Sciatic nerve (tissue), 2 donors: Measurements from ENCODE around the gene LY6G6D. TPM values are rescaled to one million over a fixed set of nuclear protein-coding genes. Genes with fewer than 3 reads are reported as not detected.
"Not testable (repeated sequence)": the region's sequence is repeated elsewhere in the genome, so short reads cannot be mapped to it uniquely, and the experiment has no call there.

Experiments
- ATAC-seq: fragments of 200-7000 bp; cut with Tn5 transposase; one replicate; pipeline ENCODE4 v1.9.1; 2020; ENCODE audit warnings: mild to moderate bottlenecking, moderate library complexity
- DNase-seq: peaks from one replicate; pipeline ENCODE4 v3.0.0-alpha.2; 2020; ENCODE audit warnings: low spot score
- intact Hi-C: fragments of 100-400 bp; cut with DNase I; formaldehyde crosslinking; loops from one replicate; pipeline ENCODE4 v1.14.2; 2022
- total RNA-seq: library from RNA; stranded (reverse); fragmentation: NEBNext Ultra II Directional; extraction: Animal tissue kit (Norgen Biotek cat#: 25700); gene quantifications from one replicate; pipeline ENCODE4 v1.2.1, GENCODE V29; 2021
- donor health status: DM: no; HTN: no; CAD: no.
- donor health status: DM: no; HTN: no; CAD: no.

Gene LY6G6D
- total RNA-seq, 1 donor from 2014 or later = not detected

DNA sequence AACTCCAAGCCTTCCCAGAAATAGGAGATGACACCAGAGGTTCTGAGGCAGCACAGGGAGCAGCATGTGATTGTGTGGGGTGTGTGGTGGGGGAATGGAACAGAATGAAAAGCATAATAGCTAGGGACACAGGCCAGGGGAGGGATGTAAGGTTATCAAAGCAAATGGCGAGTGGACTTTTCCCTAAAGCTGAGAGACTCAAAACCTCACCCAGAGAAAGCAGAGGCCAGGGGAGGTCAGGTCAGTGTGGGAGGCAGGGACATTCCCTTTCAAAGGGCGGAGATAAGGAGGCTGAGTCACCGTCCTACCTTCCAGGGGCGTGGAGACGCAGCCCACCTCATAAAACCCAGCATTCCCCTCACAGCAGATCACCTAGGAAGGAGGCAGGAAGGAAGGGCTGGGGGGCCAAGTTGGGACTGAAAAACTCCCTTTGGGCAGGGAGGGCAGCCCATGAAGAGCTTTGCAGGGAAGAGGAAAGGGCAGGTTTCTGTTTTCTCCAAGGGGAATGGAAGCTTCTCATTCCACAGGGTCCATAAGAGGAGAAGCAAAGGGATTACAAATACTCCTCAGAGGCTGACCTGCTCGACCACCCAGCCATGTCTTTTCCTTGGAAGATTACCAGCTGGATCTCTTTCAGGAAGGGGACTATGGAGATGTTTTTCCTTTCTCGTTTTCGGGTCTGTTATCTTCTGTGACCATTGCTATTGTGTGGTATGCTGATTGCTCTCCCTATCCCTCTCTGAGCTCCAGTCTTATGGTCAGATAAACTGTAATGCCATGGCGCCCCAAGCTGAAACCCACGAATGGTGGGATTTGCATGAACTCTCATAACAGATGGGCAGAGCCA lies 24.7 kb upstream of the LY6G6D start:
- no peak for DNase-seq
- intact Hi-C loops = no loop called here
- no peak for ATAC-seq

DNA sequence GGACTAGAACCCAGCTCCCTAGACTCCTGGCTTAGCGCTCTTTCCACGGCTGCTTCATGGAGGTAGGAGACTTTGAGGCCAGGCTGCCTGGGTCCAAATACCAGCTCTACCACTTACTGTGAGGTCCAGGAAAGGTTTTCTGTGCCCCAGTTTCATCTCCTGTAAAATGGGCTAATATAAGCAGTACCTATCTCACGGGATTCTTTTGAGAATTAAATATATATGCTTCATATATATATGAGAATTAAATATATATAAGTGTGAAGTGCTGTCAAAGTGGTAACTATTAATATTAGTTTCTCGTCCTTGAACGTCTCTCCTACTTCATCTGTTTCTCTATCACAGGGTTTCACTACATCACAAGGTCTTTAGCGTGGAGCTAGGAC lies 24.1 kb upstream of the LY6G6D start:
- no peak for ATAC-seq
- intact Hi-C loops = no loop called here
- no peak for DNase-seq

DNA sequence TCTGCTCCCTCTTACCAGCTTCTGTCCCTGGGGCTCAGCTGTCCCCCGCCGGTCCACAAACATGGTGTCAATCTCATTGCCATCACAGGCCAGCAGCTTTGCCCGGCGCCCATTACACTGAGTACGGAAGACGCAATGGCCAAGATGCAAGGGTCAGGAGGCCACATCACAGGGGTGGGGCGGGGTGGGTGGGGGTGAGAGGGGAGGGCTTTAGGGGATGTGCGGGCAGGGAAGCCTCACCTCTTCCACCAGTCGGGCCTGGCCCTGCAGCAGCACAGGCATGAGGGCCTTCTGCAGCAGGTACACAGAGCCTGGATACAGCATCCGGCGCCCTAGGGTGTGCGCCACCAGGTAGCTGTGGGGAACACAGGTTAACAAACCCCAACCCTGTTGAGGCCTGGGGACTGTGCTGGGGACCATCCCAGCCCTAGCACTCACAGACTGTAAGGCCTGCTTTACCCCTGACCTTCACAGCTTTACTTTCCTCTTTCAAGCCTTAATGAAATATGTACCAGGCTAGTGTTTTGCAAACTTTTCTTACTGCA lies 23.5 kb upstream of the LY6G6D start:
- ATAC-seq (no peak), DNase-seq (no peak)
- intact Hi-C loops = no loop called here

DNA sequence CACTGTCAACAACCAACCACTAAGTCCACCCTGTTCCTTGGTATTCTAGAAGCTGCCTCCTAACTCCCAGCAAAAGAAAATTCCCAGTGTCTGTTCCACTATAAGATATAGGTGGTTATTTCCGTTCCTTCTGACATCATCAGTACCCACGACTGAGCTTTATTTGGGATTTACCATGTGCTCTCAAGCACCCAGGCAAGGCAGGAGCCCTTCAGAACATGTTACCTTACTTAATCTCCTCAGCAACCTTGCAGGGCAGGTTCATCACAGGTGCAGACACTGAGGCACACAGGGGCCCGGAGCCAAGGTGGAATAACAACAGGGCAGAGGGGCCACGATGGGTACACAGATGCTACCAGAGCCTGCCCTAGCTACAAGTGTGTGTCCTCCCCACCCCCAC lies 22.8 kb upstream of the LY6G6D start:
- intact Hi-C loops = no loop called here
- DNase-seq = no peak
- no peak for ATAC-seq

DNA sequence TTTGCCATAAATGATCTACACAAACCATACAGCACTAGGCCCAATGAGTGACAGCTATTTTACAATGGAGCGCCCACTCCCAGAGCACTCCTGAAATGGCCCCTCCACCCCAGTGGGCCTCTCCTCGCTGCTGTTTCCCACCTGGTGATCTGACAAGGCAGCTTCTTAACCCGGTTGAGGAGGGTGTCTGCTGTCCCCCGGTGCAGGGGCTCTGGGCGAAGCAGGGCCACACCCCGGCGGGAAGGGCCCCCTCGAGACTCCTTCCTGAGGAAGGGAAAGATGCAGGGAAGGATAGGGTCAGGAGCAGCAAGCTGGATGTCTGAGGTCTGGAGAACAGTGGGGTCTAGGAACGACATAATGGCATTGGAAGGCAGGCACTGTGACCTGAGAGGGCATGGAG lies 22.3 kb upstream of the LY6G6D start:
- no peak for DNase-seq
- intact Hi-C loops = no loop called here
- ATAC-seq = no peak

DNA sequence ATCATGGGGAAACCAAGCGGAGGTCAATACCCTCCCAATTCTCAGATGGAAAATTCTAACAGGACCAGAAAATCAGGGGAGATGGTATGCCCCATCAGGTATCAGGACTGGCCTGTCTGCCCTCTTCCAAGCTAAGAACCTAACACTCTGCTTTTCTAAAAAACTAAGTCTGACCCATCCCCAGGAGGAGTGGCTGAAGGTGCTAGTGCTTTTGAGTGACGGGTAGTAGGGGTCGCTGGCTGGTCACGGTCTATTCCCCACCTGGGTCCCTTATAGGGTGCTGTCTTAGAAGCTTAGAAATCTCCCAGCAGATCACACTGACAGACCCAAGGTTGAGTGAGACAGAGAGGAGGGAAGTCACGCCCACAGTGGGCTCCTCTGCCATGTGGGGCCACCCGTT lies 21.6 kb upstream of the LY6G6D start:
- DNase-seq (no peak), ATAC-seq (no peak)
- intact Hi-C loops = no loop called here

DNA sequence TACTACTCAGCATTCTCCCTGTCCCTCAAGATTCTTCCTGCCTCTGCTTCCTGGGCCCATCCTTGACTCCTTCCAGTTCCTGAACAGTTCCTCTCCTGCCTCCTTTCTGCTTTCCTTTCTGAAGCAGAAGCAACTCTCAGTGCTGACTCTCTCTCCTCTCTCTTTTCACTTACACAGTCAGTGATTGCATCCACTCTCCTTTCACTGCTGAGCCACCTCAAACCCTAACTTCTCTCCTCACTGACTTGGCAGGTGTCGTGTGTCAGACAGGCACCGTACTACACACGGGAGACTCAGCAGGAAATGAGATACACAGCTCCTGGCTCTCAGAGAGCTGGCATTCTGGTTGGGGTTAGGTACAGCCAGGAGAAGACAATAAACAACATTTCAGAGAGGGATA lies 17.6 kb upstream of the LY6G6D start:
- intact Hi-C loops = no loop called here
- DNase-seq (no peak), ATAC-seq (no peak)

DNA sequence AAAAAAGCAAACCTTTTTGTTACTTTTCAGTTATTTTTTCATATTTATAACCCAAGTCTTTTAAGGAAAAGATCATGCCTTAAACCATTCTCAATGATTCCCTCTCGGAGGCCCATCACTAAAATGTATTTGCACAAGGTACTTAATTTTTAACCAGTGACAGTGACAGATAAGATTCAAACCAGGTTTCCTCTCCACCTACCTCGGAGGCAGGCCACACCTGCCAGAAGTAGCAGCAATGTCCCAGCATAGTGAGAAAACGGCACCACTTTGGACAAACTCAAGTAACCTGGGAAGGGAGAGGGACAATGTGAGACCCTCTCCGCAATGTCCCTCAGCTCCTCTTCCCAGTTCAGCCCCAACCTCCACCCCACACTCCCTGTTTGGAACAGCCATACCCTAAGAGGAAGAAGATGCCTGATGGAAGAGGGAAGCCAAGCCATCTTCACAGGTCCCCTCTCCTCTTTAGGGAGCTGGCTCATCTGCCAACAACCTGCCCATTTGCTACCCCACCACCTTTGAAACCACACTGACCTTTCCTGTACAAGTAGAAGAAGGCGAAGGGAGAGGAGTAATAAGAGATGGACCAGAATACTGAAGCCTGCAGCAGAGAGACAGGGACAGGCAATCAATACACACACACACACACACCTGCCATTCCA lies 14.3 kb upstream of the LY6G6D start:
- ATAC-seq = no peak
- intact Hi-C loops = no loop called here
- no peak for DNase-seq

DNA sequence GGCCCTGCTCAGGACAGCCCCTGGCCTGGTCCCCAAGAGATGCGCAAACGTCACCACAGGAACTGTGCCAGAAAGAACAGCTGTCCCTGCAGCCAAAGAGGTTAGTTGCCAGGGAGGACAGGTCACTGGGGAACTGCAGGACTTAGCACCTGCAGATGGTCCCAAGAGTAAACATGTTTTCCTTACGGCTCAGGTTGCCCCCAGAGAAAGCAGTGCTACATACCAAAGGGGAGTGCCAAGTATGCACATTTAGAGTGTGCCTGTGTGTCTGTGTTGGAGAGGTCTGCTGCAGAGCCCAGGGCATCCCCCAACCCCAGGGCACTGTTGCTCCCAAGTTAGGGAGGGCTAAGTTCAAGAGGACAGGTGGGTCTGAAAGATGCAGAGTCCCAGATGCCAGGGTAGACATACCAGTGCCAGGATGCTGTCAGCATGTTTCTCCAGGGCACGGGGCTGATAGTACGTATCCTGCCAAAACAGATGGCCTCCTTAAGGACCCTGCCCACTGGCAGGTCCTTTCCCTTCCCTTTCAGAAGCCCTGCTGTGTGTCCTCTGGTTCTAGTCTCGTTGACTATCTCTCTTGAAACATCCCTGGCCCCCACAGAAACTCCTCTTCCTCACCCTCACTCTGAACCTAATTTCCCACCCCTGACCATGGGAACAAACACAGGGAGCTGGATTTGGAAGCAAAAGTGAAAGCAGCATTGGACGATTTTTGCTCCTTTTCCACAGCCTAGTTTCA lies 13.3 kb upstream of the LY6G6D start:
- DNase-seq (no peak), ATAC-seq (peak; percentile 1)
- intact Hi-C loops = no loop called here

DNA sequence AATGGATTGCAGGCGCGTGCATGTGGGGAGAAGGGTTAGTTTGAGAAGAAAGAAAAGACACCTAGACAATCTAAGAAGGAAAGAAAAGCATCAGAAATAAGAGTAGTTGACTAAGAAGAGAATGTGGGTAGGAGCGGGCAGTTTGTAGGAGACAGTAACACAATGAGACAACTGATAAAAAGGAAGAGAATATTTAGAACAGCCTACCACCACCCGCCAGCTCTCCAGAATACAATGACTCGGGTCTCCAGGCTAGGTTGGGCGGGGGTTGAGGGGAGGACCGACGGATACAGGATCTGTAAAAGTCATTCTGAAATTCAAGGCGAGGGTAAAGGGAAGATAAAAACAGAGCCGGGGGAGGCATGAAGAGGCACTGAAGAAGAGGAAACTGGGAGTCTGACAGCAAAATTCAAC lies 12.7 kb upstream of the LY6G6D start:
- intact Hi-C loops = no loop called here
- no peak for DNase-seq
- ATAC-seq = peak; percentile 11

DNA sequence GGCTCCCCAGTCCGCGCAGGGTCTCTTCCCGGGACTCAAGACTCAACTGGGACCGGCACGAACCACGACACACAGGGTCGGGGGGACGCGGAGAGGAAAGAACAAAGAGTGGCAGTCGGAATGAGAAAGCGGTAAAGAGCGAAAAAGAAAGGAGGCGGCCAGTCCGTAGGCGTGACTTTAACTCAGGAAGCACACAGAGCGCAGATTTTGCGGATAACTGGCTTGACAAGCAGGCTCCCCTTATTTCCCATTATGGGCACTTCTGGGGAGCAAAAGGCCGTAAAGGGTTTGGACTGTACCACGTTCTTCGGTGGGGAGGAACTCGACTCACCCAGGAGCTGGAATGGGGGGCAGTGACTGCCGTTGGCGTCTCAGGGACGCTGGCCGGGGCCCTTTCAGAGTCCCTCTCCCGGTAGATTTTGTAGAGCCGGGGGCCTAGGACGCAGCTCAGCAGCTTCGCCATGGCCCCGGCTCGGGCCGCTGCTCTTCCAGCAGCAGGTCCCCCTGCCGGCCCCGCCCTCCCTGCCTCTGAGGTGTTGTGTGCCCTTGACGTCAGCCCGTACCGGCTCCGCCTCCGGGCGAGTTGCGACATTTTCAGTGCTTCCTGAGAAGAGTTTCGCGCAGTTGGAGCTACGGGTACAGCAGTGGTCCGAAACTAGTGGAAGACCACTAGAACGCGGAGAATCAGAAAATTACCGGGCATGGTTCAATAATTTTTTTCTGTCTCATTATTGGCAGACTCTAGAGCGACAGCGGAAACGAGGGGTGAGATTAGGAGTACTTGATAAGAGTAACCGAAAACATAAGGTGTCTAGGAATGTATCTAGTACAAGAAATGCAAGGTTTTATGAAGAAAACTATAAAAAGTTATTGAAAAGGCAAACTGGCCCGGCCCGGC lies 12.1 kb upstream of the LY6G6D start, which contains the start of gene ABHD16A:
ABHD16A (minus strand) TSS at position 506 of the 898 bp plus-strand sequence; CDS start at position 463, 43 bp downstream.
- intact Hi-C loops = no loop called here

DNA sequence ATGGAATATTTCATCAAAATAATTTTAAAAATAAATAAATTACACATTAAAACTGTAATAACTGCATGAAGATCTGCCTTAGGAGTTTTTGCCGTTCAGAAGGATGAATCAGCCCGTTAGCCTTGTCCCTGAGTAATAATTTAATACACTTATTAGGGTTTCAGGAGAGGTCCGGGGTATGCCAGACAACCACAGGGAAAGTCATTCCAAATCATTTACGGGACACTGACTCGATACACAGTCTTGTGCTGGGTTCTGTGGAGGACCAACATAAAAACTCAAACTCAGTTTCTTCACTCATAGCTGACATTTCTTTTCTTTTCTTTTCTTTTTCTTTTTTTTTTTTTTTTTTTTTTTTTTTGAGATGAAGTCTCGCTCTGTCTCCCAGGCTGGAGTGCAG lies 9.2 kb upstream of the LY6G6D start:
- DNase-seq (no peak), ATAC-seq (no peak)
- intact Hi-C loops = no loop called here

More for the DNA sequence above, 12.1 kb upstream of the LY6G6D start, which contains the start of gene ABHD16A:
- DNase-seq (peak; percentile 99), ATAC-seq (peak; percentile 99)

DNA sequence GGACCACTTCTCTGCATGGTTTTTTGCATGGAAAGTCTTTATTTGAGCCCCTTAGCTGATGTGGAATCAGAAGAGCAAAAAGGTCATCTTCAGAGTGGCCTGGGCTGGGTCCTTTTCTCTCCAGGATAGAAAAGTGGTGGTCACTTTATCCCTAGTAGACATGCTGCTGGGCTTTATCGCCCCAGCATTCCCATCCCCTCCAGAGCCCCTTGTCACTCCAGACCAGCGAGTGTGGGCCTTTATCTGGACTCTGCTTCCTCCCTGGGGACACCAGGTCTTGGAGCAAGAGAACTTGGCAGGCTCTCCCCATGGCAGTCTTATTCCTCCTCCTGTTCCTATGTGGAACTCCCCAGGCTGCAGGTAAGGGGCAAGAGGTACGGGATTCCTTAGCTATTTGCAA lies 8.5 kb upstream of the LY6G6D start, which contains the start of gene LY6G6F:
LY6G6F (plus strand) TSS at position 268 of the 400 bp plus-strand sequence; CDS start at position 309, 41 bp downstream.
- DNase-seq (no peak), ATAC-seq (no peak)
- intact Hi-C loops = no loop called here

DNA sequence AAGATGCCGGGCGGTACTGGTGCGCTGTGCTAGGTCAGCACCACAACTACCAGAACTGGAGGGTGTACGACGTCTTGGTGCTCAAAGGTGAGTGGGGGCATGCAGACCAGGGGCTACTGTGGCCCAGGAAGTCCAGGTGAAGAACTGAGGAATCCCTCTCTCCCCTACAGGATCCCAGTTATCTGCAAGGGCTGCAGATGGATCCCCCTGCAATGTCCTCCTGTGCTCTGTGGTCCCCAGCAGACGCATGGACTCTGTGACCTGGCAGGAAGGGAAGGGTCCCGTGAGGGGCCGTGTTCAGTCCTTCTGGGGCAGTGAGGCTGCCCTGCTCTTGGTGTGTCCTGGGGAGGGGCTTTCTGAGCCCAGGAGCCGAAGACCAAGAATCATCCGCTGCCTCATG lies 7.4 kb upstream of the LY6G6D start:
- intact Hi-C loops = no loop called here

DNA sequence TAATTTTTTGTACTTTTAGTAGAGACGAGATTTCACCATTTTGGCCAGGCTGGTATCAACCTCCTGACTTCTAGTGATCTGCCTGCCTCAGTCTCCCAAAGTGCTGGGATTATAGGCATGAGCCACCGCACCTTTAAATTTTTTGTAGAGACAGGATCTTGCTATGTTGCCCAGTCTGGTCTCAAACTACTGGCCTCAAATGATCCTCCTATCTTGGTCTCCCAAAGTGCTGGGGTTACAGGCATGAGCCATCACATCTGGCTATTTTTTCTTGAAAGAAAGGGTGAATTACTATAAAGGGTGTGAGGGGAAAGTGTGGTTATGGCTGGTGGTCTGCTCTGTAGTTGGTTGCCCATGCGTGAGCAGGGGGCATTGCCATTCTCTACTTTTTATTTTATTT lies 6.9 kb upstream of the LY6G6D start:
- ATAC-seq = no peak
- DNase-seq = no peak
- intact Hi-C loops = no loop called here

More for the DNA sequence above, 7.4 kb upstream of the LY6G6D start:
- DNase-seq (no peak), ATAC-seq (no peak)

DNA sequence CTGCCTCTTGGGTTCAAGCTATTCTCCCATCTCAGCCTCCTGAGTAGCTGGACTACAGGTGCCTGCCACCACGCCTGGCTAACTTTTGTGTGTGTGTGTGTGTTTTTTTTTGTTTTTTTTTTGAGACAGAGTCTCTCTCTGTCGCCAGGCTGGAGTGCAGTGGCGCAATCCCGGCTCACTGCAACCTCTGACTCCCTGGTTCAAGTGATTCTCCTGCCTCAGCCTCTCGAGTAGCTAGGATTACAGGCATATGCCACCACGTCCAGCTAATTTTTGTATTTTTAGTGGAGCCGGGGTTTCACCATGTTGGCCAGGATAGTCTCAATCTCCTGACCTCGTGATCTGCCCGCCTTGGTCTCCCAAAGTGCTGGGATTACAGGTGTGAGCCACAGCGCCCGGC lies 6.0 kb upstream of the LY6G6D start:
- ATAC-seq, intact Hi-C loops, DNase-seq: not testable (repeated sequence)

DNA sequence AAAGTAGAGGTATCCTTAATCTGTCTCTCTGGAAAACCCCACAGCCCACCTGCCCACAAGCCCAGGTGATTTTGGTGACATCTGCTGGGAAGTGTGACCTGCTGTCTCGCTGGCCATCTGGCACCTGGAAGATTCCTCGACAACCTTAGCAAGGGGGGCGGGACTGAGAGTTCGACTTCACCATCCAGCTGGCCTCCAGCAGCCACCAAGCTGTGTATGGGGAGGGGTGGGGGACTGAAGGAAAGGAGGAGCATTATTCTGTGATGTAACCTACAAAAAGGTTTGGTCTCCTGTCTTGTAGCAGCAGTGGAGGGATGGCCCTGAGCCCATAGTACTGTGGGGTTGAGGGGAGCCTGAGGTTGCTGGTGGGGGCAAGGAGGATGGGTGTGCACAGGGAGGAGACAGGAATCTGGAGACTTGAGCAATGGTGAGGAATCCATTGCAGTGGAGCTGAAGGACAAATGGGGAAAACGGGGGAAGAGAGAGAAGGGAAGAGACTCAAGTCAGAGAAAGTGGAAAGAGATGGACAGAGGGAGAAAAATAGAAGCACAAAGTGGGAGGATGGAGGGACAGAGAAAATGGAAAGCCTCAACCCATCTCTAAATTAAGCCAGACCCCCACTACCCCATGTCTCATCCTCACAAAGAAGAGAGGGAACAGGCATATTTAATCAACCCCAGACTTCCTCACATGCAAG lies 4.5 kb upstream of the LY6G6D start:
- ATAC-seq = no peak

DNA sequence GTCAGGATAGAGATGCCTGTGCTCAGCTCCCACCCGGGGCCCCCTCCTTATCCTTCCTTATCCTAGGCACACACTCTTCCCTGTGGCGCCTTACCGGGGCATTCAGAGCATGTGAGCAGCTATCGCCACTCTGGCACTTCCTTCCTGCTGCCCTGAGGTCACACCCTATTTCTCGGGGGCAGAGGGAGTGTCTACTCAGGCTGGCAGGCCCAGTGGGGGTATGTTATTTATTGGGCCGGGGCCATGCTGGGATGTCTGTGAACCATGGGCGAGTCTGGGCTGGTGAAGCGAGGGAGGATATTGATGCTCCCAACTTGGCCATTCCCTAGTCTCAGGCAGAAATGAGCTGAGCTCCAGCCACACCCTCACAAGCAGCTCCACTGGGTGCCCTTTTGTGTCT lies 3.9 kb upstream of the LY6G6D start:
- DNase-seq (no peak), ATAC-seq (peak; percentile 7)
- intact Hi-C loops = no loop called here

More for the DNA sequence above, 4.5 kb upstream of the LY6G6D start:
- no peak for DNase-seq
- intact Hi-C loops = no loop called here
